Erythroblast (primary cell): ENCODE data around the gene FRMD4A.

Experiments used
- GATA1 ChIP-seq: IDR thresholded peaks from 2 replicates; pipeline ENCODE4 v1.6.1; 2011; ENCODE audit warnings: low read depth, mild to moderate bottlenecking, control low read depth, low read length, moderate library complexity
- POLR2A ChIP-seq: IDR thresholded peaks from 2 replicates; pipeline ENCODE4 v1.6.1; 2011; ENCODE audit warnings: mild to moderate bottlenecking, low read length

DNA sequence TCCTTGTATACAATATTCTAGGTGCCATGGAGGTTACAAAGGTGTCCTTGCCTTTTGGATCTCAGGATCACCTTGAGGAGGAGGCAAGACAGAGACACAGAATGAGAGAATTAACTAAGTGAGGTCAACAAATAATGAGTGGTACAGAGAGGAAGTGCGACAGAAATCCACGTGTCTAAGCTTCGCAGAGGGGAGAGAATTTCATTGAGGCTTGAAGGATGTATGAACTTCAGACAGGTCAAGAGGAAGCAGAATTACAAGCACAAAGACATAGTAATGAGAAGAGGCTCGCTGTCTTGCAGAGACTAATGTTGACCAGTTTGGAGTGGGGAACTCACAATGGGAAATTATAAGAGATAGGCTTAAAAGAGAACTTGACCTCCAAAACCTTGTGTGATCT lies 308.7 kb downstream of the FRMD4A start:
- TF ChIP-seq POLR2A (no peak), GATA1 (no peak)
